Right atrium auricular region (tissue), 2 donors: ENCODE measurements around the gene APOL6. TPM values are rescaled to one million over a fixed set of nuclear protein-coding genes. Genes with fewer than 3 reads are reported as not detected.
"Not testable (repeated sequence)": the region's sequence is repeated elsewhere in the genome, so short reads cannot be mapped to it uniquely, and the experiment has no call there.

Experiments used
- DNase-seq: peaks from one replicate; pipeline ENCODE4 v3.0.0-alpha.2; 2019; ENCODE audit warnings: low spot score
- H3K27ac ChIP-seq, 2 donors: fragments of 200-600 bp; sonication (generic); 1 replicate in 1 of 2; 2 replicates in 1 of 2; pipeline ENCODE4 v1.5.1; 2016 to 2019
- H3K27me3 ChIP-seq, 2 donors: fragments of 200-600 bp; sonication (generic); one replicate each; pipeline versions ENCODE4 v1.5.1 to v1.6.0; 2017 to 2019
- H3K36me3 ChIP-seq: fragments of 200-600 bp; sonication (generic); one replicate; pipeline ENCODE4 v1.5.1; 2016
- H3K4me1 ChIP-seq, 2 donors: fragments of 200-600 bp; sonication (generic); one replicate each; pipeline versions ENCODE4 v1.5.1 to v1.6.0; 2017 to 2019
- H3K4me3 ChIP-seq, 2 donors: fragments of 200-600 bp; sonication (generic); 1 replicate in 1 of 2; 2 replicates in 1 of 2; pipeline ENCODE4 v1.5.1; 2017 to 2019; ENCODE audit warnings: mild to moderate bottlenecking in 1 of 2, moderate library complexity in 1 of 2
- H3K9me3 ChIP-seq, 2 donors: fragments of 200-600 bp; sonication (generic); one replicate each; pipeline ENCODE4 v1.5.1; 2019
- CTCF ChIP-seq, 2 donors: fragments of 200-600 bp; sonication (generic); IDR thresholded peaks; one replicate each; pipeline ENCODE4 v1.5.1; 2019; ENCODE audit warnings: antibody characterized with exemption in 2 of 2
- total RNA-seq, 2 donors: library from RNA; depleted of rRNA; stranded (reverse); fragments of >200 nt; gene quantifications; one replicate each; pipeline ENCODE4 v1.1.0, GENCODE V29; 2016

The APOL6 gene
- total RNA-seq, 2 donors from 2014 or later: 7.5 to 8.5 TPM

GRCh38 chr22:35661464-35661863 is 13.2 kb downstream of the APOL6 start:
- peaks cover 0 to 3% of the 10 kb centered on the region in 2 donors for H3K9me3 ChIP-seq

GRCh38 chr22:35662914-35663313 is 14.7 kb downstream of the APOL6 start:
- peaks cover 18% of the 10 kb centered on the region for H3K36me3 ChIP-seq

More at GRCh38 chr22:35661464-35661863, 13.2 kb downstream of the APOL6 start:
- H3K36me3 ChIP-seq: peaks cover 31% of the 10 kb centered on the region
- H3K4me1 ChIP-seq: peaks cover 0 to 12% of the 10 kb centered on the region in 2 donors
- H3K4me3 ChIP-seq: no peak overlapping the region
- no peaks in the 10 kb centered on the region for H3K27me3 ChIP-seq
- TF ChIP-seq CTCF (IDR thresholded peaks at IDR 0.05): no peak
- no peak for DNase-seq
- H3K27ac ChIP-seq: no peak overlapping the region

GRCh38 chr22:35663371-35663770 is 15.1 kb downstream of the APOL6 start:
- no peak for DNase-seq
- Histone ChIP-seq H3K4me1 (peaks cover 0 to 12% of the 10 kb centered on the region in 2 donors), H3K36me3 (peaks cover 13% of the 10 kb centered on the region), H3K27me3 (no peaks in the 10 kb centered on the region), H3K27ac (peak overlapping the region; percentile 44 to 48), H3K9me3 (peaks cover 0 to 5% of the 10 kb centered on the region in 2 donors), H3K4me3 (no peak overlapping the region)
- TF ChIP-seq CTCF (IDR thresholded peaks at IDR 0.05): no peak

More at GRCh38 chr22:35662914-35663313, 14.7 kb downstream of the APOL6 start:
- DNase-seq: no peak
- H3K27ac ChIP-seq: peak overlapping the region; percentile 44 to 48
- no peak overlapping the region for H3K4me3 ChIP-seq
- H3K4me1 ChIP-seq: peaks cover 0 to 12% of the 10 kb centered on the region in 2 donors
- TF ChIP-seq CTCF (IDR thresholded peaks at IDR 0.05): no peak
- H3K9me3 ChIP-seq: peaks cover 0 to 5% of the 10 kb centered on the region in 2 donors
- H3K27me3 ChIP-seq: no peaks in the 10 kb centered on the region

GRCh38 chr22:35664955-35665587 is 16.8 kb downstream of the APOL6 start:
- Histone ChIP-seq H3K36me3 (no peaks in the 10 kb centered on the region), H3K4me1 (peaks cover 0 to 12% of the 10 kb centered on the region in 2 donors), H3K27me3 (no peaks in the 10 kb centered on the region), H3K27ac (no peak overlapping the region), H3K4me3 (no peak overlapping the region), H3K9me3 (peaks cover 0 to 5% of the 10 kb centered on the region in 2 donors)
- no peak for DNase-seq
- TF ChIP-seq CTCF (IDR thresholded peaks at IDR 0.05): no peak

GRCh38 chr22:35666699-35667098 is 18.5 kb downstream of the APOL6 start:
- not testable (repeated sequence) for DNase-seq, H3K27ac ChIP-seq, H3K9me3 ChIP-seq, H3K36me3 ChIP-seq, H3K27me3 ChIP-seq, H3K4me3 ChIP-seq
- peaks cover 0 to 12% of the 10 kb centered on the region in 2 donors for H3K4me1 ChIP-seq

- Histone ChIP-seq H3K9me3 (no peaks in the 10 kb centered on the region), H3K4me3 (no peak overlapping the region), H3K4me1 (no peaks in the 10 kb centered on the region), H3K27ac (no peak overlapping the region), H3K27me3 (no peaks in the 10 kb centered on the region), H3K36me3 (no peaks in the 10 kb centered on the region)
- TF ChIP-seq CTCF (IDR thresholded peaks at IDR 0.05): no peak
- DNase-seq: no peak
Measured at GRCh38 chr22:35674335-35674734, 26.1 kb downstream of the APOL6 start.

- not testable (repeated sequence) for H3K9me3 ChIP-seq, H3K4me3 ChIP-seq, H3K4me1 ChIP-seq, DNase-seq, H3K27me3 ChIP-seq, H3K36me3 ChIP-seq, H3K27ac ChIP-seq
Measured at GRCh38 chr22:35676065-35676464, 27.8 kb downstream of the APOL6 start.
